ENCODE results near the gene SMIM10L2A.

Gene SMIM10L2A

DNA sequence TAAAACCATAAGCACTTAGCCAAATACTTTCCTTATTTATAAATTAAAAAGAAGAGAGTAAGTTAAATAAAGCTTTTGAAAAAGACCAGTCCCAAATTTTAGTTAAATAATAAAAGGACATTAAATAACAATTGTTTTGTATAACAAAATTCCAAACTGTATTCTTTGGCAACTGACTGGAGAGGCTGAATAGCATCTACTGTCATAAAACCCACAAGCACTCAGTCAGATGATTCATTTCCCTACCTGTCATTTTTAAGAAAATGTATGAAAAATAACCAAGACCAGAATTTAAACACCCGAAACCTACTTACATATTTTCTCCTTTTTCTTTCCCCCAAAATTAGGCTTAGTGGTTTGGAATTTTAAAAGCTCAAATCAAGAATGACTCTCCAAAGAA, 32.5 kb upstream of the SMIM10L2A start:
- no peak for DNase-seq (ENCODE audit: low read depth)
- TF ChIP-seq, protein P1, sequence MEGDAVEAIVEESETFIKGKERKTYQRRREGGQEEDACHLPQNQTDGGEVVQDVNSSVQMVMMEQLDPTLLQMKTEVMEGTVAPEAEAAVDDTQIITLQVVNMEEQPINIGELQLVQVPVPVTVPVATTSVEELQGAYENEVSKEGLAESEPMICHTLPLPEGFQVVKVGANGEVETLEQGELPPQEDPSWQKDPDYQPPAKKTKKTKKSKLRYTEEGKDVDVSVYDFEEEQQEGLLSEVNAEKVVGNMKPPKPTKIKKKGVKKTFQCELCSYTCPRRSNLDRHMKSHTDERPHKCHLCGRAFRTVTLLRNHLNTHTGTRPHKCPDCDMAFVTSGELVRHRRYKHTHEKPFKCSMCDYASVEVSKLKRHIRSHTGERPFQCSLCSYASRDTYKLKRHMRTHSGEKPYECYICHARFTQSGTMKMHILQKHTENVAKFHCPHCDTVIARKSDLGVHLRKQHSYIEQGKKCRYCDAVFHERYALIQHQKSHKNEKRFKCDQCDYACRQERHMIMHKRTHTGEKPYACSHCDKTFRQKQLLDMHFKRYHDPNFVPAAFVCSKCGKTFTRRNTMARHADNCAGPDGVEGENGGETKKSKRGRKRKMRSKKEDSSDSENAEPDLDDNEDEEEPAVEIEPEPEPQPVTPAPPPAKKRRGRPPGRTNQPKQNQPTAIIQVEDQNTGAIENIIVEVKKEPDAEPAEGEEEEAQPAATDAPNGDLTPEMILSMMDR (IDR thresholded peaks at IDR 0.05; ENCODE audit: low read depth, low read length, missing control alignments) = no peak
- H3K4me3 ChIP-seq (ENCODE audit: low read depth, low read length) = no peak overlapping the region

- TF ChIP-seq, protein P1 (IDR thresholded peaks at IDR 0.05; ENCODE audit: low read depth, low read length, missing control alignments) = no peak
- DNase-seq (ENCODE audit: low read depth) = no peak
- no peak overlapping the region for H3K4me3 ChIP-seq (ENCODE audit: low read depth, low read length)
Observed at GRCh38 chrX:135389717-135390116, 32.0 kb upstream of the SMIM10L2A start.

GRCh38 chrX:135391734-135392133, 30.0 kb upstream of the SMIM10L2A start:
- no peak for DNase-seq (ENCODE audit: low read depth)
- TF ChIP-seq, protein P1 (IDR thresholded peaks at IDR 0.05; ENCODE audit: low read depth, low read length, missing control alignments) = no peak
- H3K4me3 ChIP-seq (ENCODE audit: low read depth, low read length) = no peak overlapping the region

DNA sequence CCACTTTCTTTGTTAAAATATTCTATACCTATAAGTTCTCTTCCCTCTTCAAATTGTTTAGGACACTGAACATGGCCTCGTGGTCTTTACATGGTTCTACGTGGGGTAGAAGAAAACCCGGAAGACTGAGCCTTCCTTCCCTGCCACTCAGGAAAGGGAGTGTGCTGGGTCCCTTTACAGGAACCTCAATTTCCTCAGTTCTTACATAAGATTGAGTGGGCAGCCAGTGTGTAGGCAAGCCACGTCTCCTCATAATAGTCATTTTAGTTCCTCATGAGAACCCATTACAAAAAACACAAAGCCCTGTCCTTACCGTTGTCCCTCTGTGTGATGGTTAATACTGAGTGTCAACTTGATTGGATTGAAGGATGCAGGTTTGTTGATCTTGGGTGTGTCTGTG, 28.7 kb upstream of the SMIM10L2A start:
- TF ChIP-seq, protein P1 (IDR thresholded peaks at IDR 0.05; ENCODE audit: low read depth, low read length, missing control alignments) = no peak
- no peak for DNase-seq (ENCODE audit: low read depth)
- H3K4me3 ChIP-seq (ENCODE audit: low read depth, low read length) = no peak overlapping the region

GRCh38 chrX:135395064-135395463, 26.7 kb upstream of the SMIM10L2A start:
- TF ChIP-seq, protein P1 (IDR thresholded peaks at IDR 0.05; ENCODE audit: low read depth, low read length, missing control alignments) = no peak
- DNase-seq (ENCODE audit: low read depth) = no peak
- no peak overlapping the region for H3K4me3 ChIP-seq (ENCODE audit: low read depth, low read length)

DNA sequence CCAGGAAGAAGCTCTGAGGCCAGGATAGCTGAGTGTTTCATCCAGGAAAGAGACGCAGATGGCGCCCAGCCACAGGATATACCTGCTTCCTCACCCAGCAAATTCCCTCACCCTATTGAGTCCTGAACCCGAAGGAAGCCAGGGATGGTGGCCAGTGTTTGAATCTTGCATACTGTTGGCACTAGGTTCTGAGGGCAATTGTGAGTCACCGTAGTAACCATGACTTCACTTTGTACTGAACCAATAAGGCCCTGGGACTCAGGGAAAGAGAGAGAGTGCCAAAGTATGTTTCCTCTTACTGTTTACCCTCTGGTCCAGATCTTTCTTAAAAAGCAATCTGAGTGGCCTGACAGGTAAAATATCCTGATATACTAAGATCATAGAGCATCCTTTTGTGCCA, 25.6 kb upstream of the SMIM10L2A start:
- TF ChIP-seq, protein P1 (IDR thresholded peaks at IDR 0.05; ENCODE audit: low read depth, low read length, missing control alignments) = no peak
- H3K4me3 ChIP-seq (ENCODE audit: low read depth, low read length) = no peak overlapping the region
- no peak for DNase-seq (ENCODE audit: low read depth)

DNA sequence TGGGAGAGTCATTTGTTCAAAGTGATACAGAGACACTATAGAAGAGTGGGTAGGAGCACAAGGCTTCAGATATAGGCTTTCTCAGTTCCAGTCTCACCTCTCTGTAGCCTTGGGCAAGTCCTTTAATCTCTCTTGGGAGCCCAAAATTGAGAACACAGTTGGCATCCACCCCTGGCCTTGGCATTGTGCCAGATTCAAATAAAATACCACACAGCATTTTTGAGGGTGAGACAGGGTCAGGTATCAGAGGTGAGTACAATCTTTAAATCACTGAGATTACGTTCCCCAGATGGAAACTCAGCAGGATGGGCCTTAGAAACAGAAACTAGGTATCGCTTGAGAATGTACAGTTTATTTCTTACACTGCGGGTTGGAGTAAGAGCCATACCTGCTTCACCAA, 25.2 kb upstream of the SMIM10L2A start:
- no peak overlapping the region for H3K4me3 ChIP-seq (ENCODE audit: low read depth, low read length)
- TF ChIP-seq, protein P1 (IDR thresholded peaks at IDR 0.05; ENCODE audit: low read depth, low read length, missing control alignments) = no peak
- DNase-seq (ENCODE audit: low read depth) = no peak
